RWPE2 (cell line): ENCODE data around the gene ASPDH.

Source experiments
- ATAC-seq: fragments of 200-7000 bp; cut with Tn5 transposase; 3 replicates; pipeline ENCODE4 v1.9.1; 2021; ENCODE audit warnings: low read depth
- DNase-seq: peaks from one replicate; pipeline ENCODE4 v3.0.0-alpha.2; 2020; ENCODE audit warnings: low spot score
- H3K27ac ChIP-seq: fragments of 450-650 bp; 2 replicates; pipeline ENCODE4 v1.5.1; 2017; ENCODE audit warnings: mild to moderate bottlenecking; ENCODE audit not compliant: poor library complexity, severe bottlenecking
- H3K27me3 ChIP-seq: fragments of 250-450 bp; sonication (Bioruptor Pico); 2 replicates; pipeline ENCODE4 v1.5.1; 2021; ENCODE audit warnings: mild to moderate bottlenecking, moderate library complexity; ENCODE audit not compliant: insufficient read depth, poor library complexity, severe bottlenecking
- H3K36me3 ChIP-seq: fragments of 250-450 bp; sonication (Bioruptor Pico); 2 replicates; pipeline ENCODE4 v1.5.1; 2020; ENCODE audit warnings: low read depth, mild to moderate bottlenecking, moderate library complexity
- H3K4me1 ChIP-seq: fragments of 250-450 bp; sonication (Bioruptor Pico); 2 replicates; pipeline ENCODE4 v1.5.1; 2021; ENCODE audit warnings: mild to moderate bottlenecking, moderate library complexity; ENCODE audit not compliant: insufficient read depth, poor library complexity, severe bottlenecking
- H3K4me3 ChIP-seq: fragments of 250-450 bp; sonication (Bioruptor Pico); 2 replicates; pipeline ENCODE4 v1.5.1; 2021; ENCODE audit warnings: mild to moderate bottlenecking, moderate library complexity; ENCODE audit not compliant: severe bottlenecking
- H3K9me3 ChIP-seq: fragments of 250-450 bp; sonication (Bioruptor Pico); 2 replicates; pipeline ENCODE4 v1.5.1; 2021; ENCODE audit warnings: mild to moderate bottlenecking, moderate library complexity; ENCODE audit not compliant: severe bottlenecking
- CTCF ChIP-seq: fragments of 450-650 bp; IDR thresholded peaks from one replicate; pipeline ENCODE4 v1.5.1; 2017; ENCODE audit warnings: mild to moderate bottlenecking, moderate library complexity; ENCODE audit not compliant: poor library complexity, severe bottlenecking

ASPDH gene

GRCh38 chr19:50516456-50516855 lies 2.7 kb upstream of the ASPDH start:
- Histone ChIP-seq H3K27ac (no peak overlapping the region), H3K4me3 (no peak overlapping the region), H3K36me3 (no peaks in the 10 kb centered on the region), H3K9me3 (no peaks in the 10 kb centered on the region), H3K4me1 (no peaks in the 10 kb centered on the region), H3K27me3 (no peaks in the 10 kb centered on the region)
- DNase-seq, result no peak
- ATAC-seq, result no peak
- TF ChIP-seq CTCF, result no peak

GRCh38 chr19:50515168-50515561 lies 1.5 kb upstream of the ASPDH start:
- ATAC-seq, result no peak
- H3K36me3 ChIP-seq, result no peaks in the 10 kb centered on the region
- no peaks in the 10 kb centered on the region for H3K27me3 ChIP-seq
- no peak overlapping the region for H3K27ac ChIP-seq
- DNase-seq, result no peak
- H3K9me3 ChIP-seq, result no peaks in the 10 kb centered on the region
- no peak for TF ChIP-seq CTCF
- H3K4me3 ChIP-seq, result no peak overlapping the region
- no peaks in the 10 kb centered on the region for H3K4me1 ChIP-seq

- Histone ChIP-seq H3K4me1 (no peaks in the 10 kb centered on the region), H3K4me3 (no peak overlapping the region), H3K9me3 (no peaks in the 10 kb centered on the region), H3K27ac (no peak overlapping the region), H3K27me3 (no peaks in the 10 kb centered on the region), H3K36me3 (no peaks in the 10 kb centered on the region)
- ATAC-seq (no peak), DNase-seq (no peak)
- TF ChIP-seq CTCF, result no peak
These were observed 844 bp upstream of the ASPDH start for GRCh38 chr19:50514346-50515167.

- Histone ChIP-seq H3K9me3 (no peaks in the 10 kb centered on the region), H3K27me3 (no peaks in the 10 kb centered on the region), H3K27ac (no peak overlapping the region), H3K4me1 (no peaks in the 10 kb centered on the region), H3K36me3 (no peaks in the 10 kb centered on the region), H3K4me3 (no peak overlapping the region)
- TF ChIP-seq CTCF, result no peak
- DNase-seq (no peak), ATAC-seq (no peak)
These were observed 541 bp downstream of the ASPDH start for GRCh38 chr19:50512999-50513745.
